Keratinocyte (primary cell): ENCODE measurements around the gene TMEM120B. TPM values are rescaled to one million over a fixed set of nuclear protein-coding genes. Genes with fewer than 3 reads are reported as not detected.

Source experiments
- DNase-seq: peaks from one replicate; pipeline ENCODE4 v3.0.0-alpha.2; 2011; ENCODE audit warnings: low read depth, missing footprints, low spot score
- FAIRE-seq: peaks from 2 replicates; lab custom pipeline; 2011; peaks lifted over from hg19 to GRCh38; lab: Jason Lieb, UNC
- H2AFZ ChIP-seq: 2 replicates; pipeline ENCODE4 v1.6.0; 2012; ENCODE audit warnings: low read length, control low read depth, inconsistent platforms; ENCODE audit not compliant: control insufficient read depth
- H3K27ac ChIP-seq: 2 replicates; pipeline ENCODE4 v1.5.1; 2011; ENCODE audit warnings: low read length; ENCODE audit not compliant: control insufficient read depth, insufficient read depth
- H3K27me3 ChIP-seq: 3 replicates; pipeline ENCODE4 v1.6.0; 2011; ENCODE audit warnings: low read length; ENCODE audit not compliant: control insufficient read depth, insufficient read depth; ENCODE audit errors: extremely low read depth
- H3K36me3 ChIP-seq, 2 experiments: 2 replicates in 1 of 2; 3 replicates in 1 of 2; pipeline ENCODE4 v1.5.1; 2011; ENCODE audit warnings: low read length in 2 of 2, mild to moderate bottlenecking in 1 of 2; ENCODE audit not compliant: control insufficient read depth in 2 of 2, insufficient read depth in 2 of 2; ENCODE audit errors: extremely low read depth in 1 of 2
- H3K4me1 ChIP-seq: 3 replicates; pipeline ENCODE4 v1.5.1; 2011; ENCODE audit warnings: low read length; ENCODE audit not compliant: control insufficient read depth, insufficient read depth; ENCODE audit errors: extremely low read depth
- H3K4me2 ChIP-seq: 3 replicates; pipeline ENCODE4 v1.6.0; 2011; ENCODE audit warnings: low read depth, low read length; ENCODE audit not compliant: control insufficient read depth, insufficient read depth; ENCODE audit errors: extremely low read depth
- H3K4me3 ChIP-seq, 3 experiments: fragments of 200-600 bp in 1 of 3; sonication (generic) in 1 of 3; 2 replicates in 2 of 3; 3 replicates in 1 of 3; pipeline ENCODE4 v1.5.1; 2011 to 2016; ENCODE audit warnings: low read length in 3 of 3, mild to moderate bottlenecking in 3 of 3, control low read depth in 2 of 3, inconsistent platforms in 1 of 3, low read depth in 1 of 3, mixed read lengths in 1 of 3, mixed run types in 1 of 3, moderate library complexity in 1 of 3; ENCODE audit not compliant: control insufficient read depth in 2 of 3, insufficient read depth in 2 of 3; ENCODE audit errors: extremely low read depth in 1 of 3
- H3K79me2 ChIP-seq: 2 replicates; pipeline ENCODE4 v1.6.0; 2012; ENCODE audit warnings: low read length; ENCODE audit not compliant: control insufficient read depth, insufficient read depth
- H3K9ac ChIP-seq: 3 replicates; pipeline ENCODE4 v1.6.0; 2011; ENCODE audit warnings: low read length; ENCODE audit not compliant: control insufficient read depth, insufficient read depth; ENCODE audit errors: extremely low read depth
- H3K9me1 ChIP-seq: 3 replicates; pipeline ENCODE4 v1.6.0; 2011; ENCODE audit warnings: low read length; ENCODE audit not compliant: control insufficient read depth, insufficient read depth; ENCODE audit errors: extremely low read depth
- H3K9me3 ChIP-seq: 2 replicates; pipeline ENCODE4 v1.5.1; 2012; ENCODE audit warnings: low read depth, low read length; ENCODE audit not compliant: control insufficient read depth
- H4K20me1 ChIP-seq: 3 replicates; pipeline ENCODE4 v1.6.0; 2011; ENCODE audit warnings: low read length; ENCODE audit not compliant: control insufficient read depth, insufficient read depth; ENCODE audit errors: extremely low read depth
- CTCF ChIP-seq, 3 experiments: IDR thresholded peaks in 1 of 3; conservative IDR thresholded peaks in 1 of 3; optimal IDR thresholded peaks in 1 of 3; 2 replicates in 2 of 3; 3 replicates in 1 of 3; pipeline versions ENCODE3 to v1.5.1; 2011; ENCODE audit warnings: low read length in 3 of 3, mild to moderate bottlenecking in 3 of 3, moderate library complexity in 2 of 3, control low read depth in 1 of 3, inconsistent platforms in 1 of 3; ENCODE audit not compliant: insufficient read depth in 2 of 3; ENCODE audit errors: extremely low read depth in 1 of 3
- EZH2 ChIP-seq: IDR thresholded peaks from one replicate; pipeline ENCODE4 v1.6.1; 2012; ENCODE audit warnings: inconsistent platforms, mild to moderate bottlenecking, low read length, moderate library complexity
- dilution Hi-C: fragments of 300-500 bp; cut with MboI; formaldehyde crosslinking; loops from one replicate; pipeline ENCODE4 v1.7.0; 2020; ENCODE audit warnings: low sequenced_read_pairs; ENCODE audit not compliant: extremely low pct_ligation_motif_present
- polyA plus RNA-seq, 5 experiments: library from polyadenylated mRNA; depleted of rRNA in 3 of 5; stranded (reverse) in 3 of 5; stranded (forward) in 1 of 5; unstranded in 1 of 5; fragments of >200 nt; gene quantifications; 1 replicate in 1 of 5; 2 replicates in 3 of 5; 3 replicates in 1 of 5; pipeline versions ENCODE4 v1.2.1 to v1.2.3, GENCODE V29; 2011 to 2012; ENCODE audit warnings: missing spikeins in 2 of 5, low read depth in 1 of 5, low replicate concordance in 1 of 5

TMEM120B gene
- polyA plus RNA-seq, 1 donor (not counting 4 experiments of a cell fraction or from before 2014, with no cell fraction given): 6.9 TPM

GRCh38 chr12:121668750-121669520 is 43.6 kb upstream of the TMEM120B start:
- TF ChIP-seq EZH2 (no peak), CTCF (optimal IDR thresholded peaks at IDR 0.05 in 1 of 3, IDR thresholded peaks at IDR 0.05 in 1 of 3, conservative IDR thresholded peaks at IDR 0.05 in 1 of 3; ENCODE audit: extremely low read depth in 1 of 3, insufficient read depth in 2 of 3, low read length in 3 of 3) (peak; percentile 54 to 58 (median 58))
- no peak overlapping the region for H3K4me2 ChIP-seq
- peak overlapping the region; percentile 8 for H2AFZ ChIP-seq
- no peak overlapping the region for H3K27ac ChIP-seq
- DNase-seq: no peak
- no peak overlapping the region for H3K9ac ChIP-seq
- H3K79me2 ChIP-seq: no peaks in the 10 kb centered on the region
- dilution Hi-C loops: no loop called here
- H3K36me3 ChIP-seq: no peaks in the 10 kb centered on the region
- no peaks in the 10 kb centered on the region for H4K20me1 ChIP-seq
- H3K4me1 ChIP-seq: peaks cover 16% of the 10 kb centered on the region
- no peak for FAIRE-seq
- no peak overlapping the region for H3K4me3 ChIP-seq
- H3K9me1 ChIP-seq: no peaks in the 10 kb centered on the region
- no peaks in the 10 kb centered on the region for H3K27me3 ChIP-seq
- no peaks in the 10 kb centered on the region for H3K9me3 ChIP-seq

GRCh38 chr12:121669521-121669900 is 43.0 kb upstream of the TMEM120B start, which contains the start of gene MORN3:
Gene MORN3, minus strand, starts transcription at chr12:121669654. Its CDS starts 171 bp downstream, at chr12:121669483.
- no peak within 1 kb of the TSS for H3K4me3 ChIP-seq
- DNase-seq (no peak), FAIRE-seq (no peak)
- H3K27ac ChIP-seq: no peak within 1 kb of the TSS
- H3K4me1 ChIP-seq: peaks cover 16% of the 10 kb centered on the region
- no peaks in the 10 kb centered on the region for H4K20me1 ChIP-seq
- H3K79me2 ChIP-seq: no peaks in the 10 kb centered on the region
- no peaks in the 10 kb centered on the region for H3K9me1 ChIP-seq
- H3K27me3 ChIP-seq: no peaks in the 10 kb centered on the region
- no peak for TF ChIP-seq CTCF (optimal IDR thresholded peaks at IDR 0.05 in 1 of 3, IDR thresholded peaks at IDR 0.05 in 1 of 3, conservative IDR thresholded peaks at IDR 0.05 in 1 of 3; ENCODE audit: extremely low read depth in 1 of 3, insufficient read depth in 2 of 3, low read length in 3 of 3)
- TF ChIP-seq EZH2: no peak
- peak within 1 kb of the TSS; percentile 8 for H2AFZ ChIP-seq
- no peaks in the 10 kb centered on the region for H3K9me3 ChIP-seq
- H3K9ac ChIP-seq: no peak within 1 kb of the TSS
- H3K36me3 ChIP-seq: no peaks in the 10 kb centered on the region
- no peak within 1 kb of the TSS for H3K4me2 ChIP-seq
- dilution Hi-C loops: no loop called here
